MM.1S (cell line): ENCODE results near the gene MRPL27.

Source experiments
- DNase-seq: peaks from one replicate; pipeline ENCODE4 v3.0.0-alpha.2; 2015
- H2AFZ ChIP-seq: fragments of 300-600 bp; sonication (generic); 2 replicates; pipeline ENCODE4 v1.6.0; 2016; ENCODE audit warnings: antibody characterized with exemption, low read length
- H3F3A ChIP-seq: fragments of 300-600 bp; sonication (generic); 2 replicates; pipeline ENCODE4 v1.6.1; 2016; ENCODE audit warnings: mild to moderate bottlenecking, antibody characterized with exemption, low read length, moderate library complexity, mixed read lengths; ENCODE audit not compliant: insufficient read depth
- H3K27ac ChIP-seq: fragments of 300-600 bp; sonication (generic); 2 replicates; pipeline ENCODE4 v1.5.1; 2016; ENCODE audit warnings: mild to moderate bottlenecking, low read length
- H3K27me3 ChIP-seq: fragments of 300-600 bp; sonication (generic); replicated peaks from 2 replicates; pipeline ENCODE4 v1.6.0; 2016; ENCODE audit warnings: low read length; ENCODE audit not compliant: insufficient read depth
- H3K36me3 ChIP-seq: fragments of 300-600 bp; sonication (generic); replicated peaks from 2 replicates; pipeline ENCODE4 v1.6.1; 2016; ENCODE audit warnings: mild to moderate bottlenecking, low read length, mixed read lengths; ENCODE audit not compliant: insufficient read depth
- H3K4me1 ChIP-seq: fragments of 300-600 bp; sonication (generic); 2 replicates; pipeline ENCODE4 v1.6.1; 2016; ENCODE audit warnings: low read length, mixed read lengths
- H3K4me2 ChIP-seq: fragments of 300-600 bp; sonication (generic); 2 replicates; pipeline ENCODE4 v1.6.0; 2016; ENCODE audit warnings: low read depth, low read length
- H3K4me3 ChIP-seq: fragments of 300-600 bp; sonication (generic); 2 replicates; pipeline ENCODE4 v1.5.1; 2016; ENCODE audit warnings: low read length, mixed read lengths
- H3K79me2 ChIP-seq: fragments of 300-600 bp; sonication (generic); 2 replicates; pipeline ENCODE4 v1.6.1; 2016; ENCODE audit warnings: mixed run types, low read length, mixed read lengths
- H3K9ac ChIP-seq: fragments of 300-600 bp; sonication (generic); 2 replicates; pipeline ENCODE4 v1.6.1; 2016; ENCODE audit warnings: low read length, mixed read lengths
- H3K9me2 ChIP-seq: fragments of 300-600 bp; sonication (generic); replicated peaks from 2 replicates; pipeline ENCODE4 v1.6.1; 2016; ENCODE audit warnings: mild to moderate bottlenecking, low read length, mixed read lengths; ENCODE audit not compliant: insufficient read depth
- H3K9me3 ChIP-seq: fragments of 300-600 bp; sonication (generic); replicated peaks from 2 replicates; pipeline ENCODE4 v1.6.1; 2016; ENCODE audit warnings: mild to moderate bottlenecking, low read length, mixed read lengths; ENCODE audit not compliant: insufficient read depth
- H4K20me1 ChIP-seq: fragments of 300-600 bp; sonication (generic); 2 replicates; pipeline ENCODE4 v1.6.1; 2016; ENCODE audit warnings: mild to moderate bottlenecking, low read length, moderate library complexity, mixed read lengths; ENCODE audit not compliant: insufficient read depth
- EZH2 ChIP-seq: fragments of 300-600 bp; sonication (generic); optimal IDR thresholded peaks from 2 replicates; pipeline ENCODE3; 2017; ENCODE audit warnings: low read depth, mild to moderate bottlenecking, antibody characterized with exemption, low read length, mixed read lengths
- EZH2phosphoT487 ChIP-seq: fragments of 300-600 bp; sonication (generic); IDR thresholded peaks from 2 replicates; pipeline ENCODE4 v1.6.1; 2018; ENCODE audit warnings: antibody characterized with exemption, low read length
- TF ChIP-seq, protein P1 (sequence below): fragments of 300-600 bp; sonication (generic); IDR thresholded peaks from 2 replicates; pipeline ENCODE4 v1.5.1; 2016; ENCODE audit warnings: antibody characterized with exemption, low read length, mixed read lengths

The MRPL27 gene

GRCh38 chr17:50332196-50332595 lies 40.8 kb downstream of the MRPL27 start:
- H3K27ac ChIP-seq: no peak overlapping the region
- H3K4me3 ChIP-seq: no peak overlapping the region

DNA sequence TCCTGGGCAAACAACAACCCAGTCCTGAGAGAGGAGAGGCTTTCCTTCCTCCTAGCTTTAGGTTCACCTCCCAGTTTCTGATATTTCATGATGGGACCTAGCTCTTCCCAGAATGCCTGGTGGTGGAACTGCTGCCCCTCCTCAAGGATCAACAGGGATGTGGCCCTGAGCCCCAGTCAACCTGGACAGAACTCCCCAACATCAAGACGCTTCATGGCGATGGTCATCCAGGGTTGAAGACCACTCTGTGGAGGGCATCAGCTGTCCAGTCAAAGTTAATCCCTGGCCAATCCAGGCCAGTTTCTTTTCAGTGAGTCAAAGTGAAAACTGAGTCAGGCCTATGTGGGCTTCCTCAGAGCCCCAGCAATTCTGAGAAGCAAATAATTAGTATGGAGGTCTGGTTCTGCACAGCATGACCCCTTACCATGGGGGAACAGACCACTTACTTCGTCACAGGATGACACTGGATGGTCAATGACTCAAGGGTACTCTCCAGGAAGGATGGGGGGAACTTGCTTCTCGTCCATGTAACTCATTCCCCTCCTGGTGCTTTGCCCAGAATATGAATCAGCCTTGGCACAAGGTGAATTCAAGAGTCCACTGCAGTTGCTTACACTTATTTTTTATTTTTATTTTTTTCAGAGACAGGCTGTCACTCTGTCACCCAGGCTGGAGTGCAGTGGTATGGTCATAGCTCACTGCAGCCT lies 41.7 kb downstream of the MRPL27 start:
- Histone ChIP-seq H3K4me2 (no peak overlapping the region), H3K27me3 (no peaks in the 10 kb centered on the region; the same call in 1 of the 2 replicates), H3K9ac (no peak overlapping the region), H4K20me1 (no peaks in the 10 kb centered on the region), H3F3A (no peaks in the 10 kb centered on the region), H3K9me2 (no peaks in the 10 kb centered on the region), H3K4me1 (no peaks in the 10 kb centered on the region), H3K27ac (no peak overlapping the region), H3K9me3 (no peaks in the 10 kb centered on the region), H3K4me3 (no peak overlapping the region), H3K36me3 (no peaks in the 10 kb centered on the region), H3K79me2 (no peaks in the 10 kb centered on the region), H2AFZ (no peak overlapping the region)
- no peak for DNase-seq
- TF ChIP-seq, protein P1, sequence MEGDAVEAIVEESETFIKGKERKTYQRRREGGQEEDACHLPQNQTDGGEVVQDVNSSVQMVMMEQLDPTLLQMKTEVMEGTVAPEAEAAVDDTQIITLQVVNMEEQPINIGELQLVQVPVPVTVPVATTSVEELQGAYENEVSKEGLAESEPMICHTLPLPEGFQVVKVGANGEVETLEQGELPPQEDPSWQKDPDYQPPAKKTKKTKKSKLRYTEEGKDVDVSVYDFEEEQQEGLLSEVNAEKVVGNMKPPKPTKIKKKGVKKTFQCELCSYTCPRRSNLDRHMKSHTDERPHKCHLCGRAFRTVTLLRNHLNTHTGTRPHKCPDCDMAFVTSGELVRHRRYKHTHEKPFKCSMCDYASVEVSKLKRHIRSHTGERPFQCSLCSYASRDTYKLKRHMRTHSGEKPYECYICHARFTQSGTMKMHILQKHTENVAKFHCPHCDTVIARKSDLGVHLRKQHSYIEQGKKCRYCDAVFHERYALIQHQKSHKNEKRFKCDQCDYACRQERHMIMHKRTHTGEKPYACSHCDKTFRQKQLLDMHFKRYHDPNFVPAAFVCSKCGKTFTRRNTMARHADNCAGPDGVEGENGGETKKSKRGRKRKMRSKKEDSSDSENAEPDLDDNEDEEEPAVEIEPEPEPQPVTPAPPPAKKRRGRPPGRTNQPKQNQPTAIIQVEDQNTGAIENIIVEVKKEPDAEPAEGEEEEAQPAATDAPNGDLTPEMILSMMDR: no peak
- TF ChIP-seq EZH2: no peak
- TF ChIP-seq EZH2phosphoT487: no peak

More at GRCh38 chr17:50332196-50332595, 40.8 kb downstream of the MRPL27 start:
- no peaks in the 10 kb centered on the region for H3K79me2 ChIP-seq
- no peaks in the 10 kb centered on the region for H3K4me1 ChIP-seq
- no peaks in the 10 kb centered on the region for H3K36me3 ChIP-seq
- H3F3A ChIP-seq: no peaks in the 10 kb centered on the region
- no peak overlapping the region for H3K4me2 ChIP-seq
- no peaks in the 10 kb centered on the region; the same call in 1 of the 2 replicates for H3K27me3 ChIP-seq
- no peak for TF ChIP-seq EZH2phosphoT487
- TF ChIP-seq, protein P1: no peak
- TF ChIP-seq EZH2: no peak
- no peaks in the 10 kb centered on the region for H3K9me2 ChIP-seq
- no peak overlapping the region for H3K9ac ChIP-seq
- no peaks in the 10 kb centered on the region for H3K9me3 ChIP-seq
- no peak overlapping the region for H2AFZ ChIP-seq
- DNase-seq: no peak
- no peaks in the 10 kb centered on the region for H4K20me1 ChIP-seq

DNA sequence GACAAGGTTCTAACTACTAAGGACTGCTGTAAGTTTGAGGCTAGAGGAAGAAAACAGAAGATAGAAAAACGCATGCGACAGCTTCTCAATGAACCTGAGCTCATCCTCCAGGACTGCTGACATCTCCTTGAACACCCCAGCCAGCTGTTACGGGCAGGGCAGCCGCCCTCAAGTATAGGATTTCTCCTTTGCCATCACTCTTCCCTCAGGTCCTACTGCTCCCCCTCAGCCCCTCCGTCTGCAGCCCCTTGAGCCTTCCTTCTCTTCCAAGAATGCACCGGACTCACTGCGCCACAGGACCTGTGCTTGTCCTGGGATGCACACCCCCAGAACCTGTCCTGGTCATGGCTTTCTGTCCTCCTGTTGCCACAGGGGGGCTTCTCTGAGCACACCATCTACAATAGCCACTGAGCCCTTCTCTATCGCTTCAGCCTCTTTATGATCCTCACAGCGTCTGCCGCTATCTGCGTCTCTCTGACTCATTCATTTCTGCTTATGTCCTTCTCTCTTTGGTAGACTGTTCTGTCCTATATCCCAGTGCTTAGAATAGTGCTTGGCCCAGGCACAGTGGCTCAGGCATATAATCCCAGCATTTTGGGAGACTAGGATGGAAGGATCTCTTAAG lies 42.7 kb downstream of the MRPL27 start:
- Histone ChIP-seq H3K4me2 (no peak overlapping the region), H3K4me1 (no peaks in the 10 kb centered on the region), H2AFZ (no peak overlapping the region), H3K79me2 (no peaks in the 10 kb centered on the region), H3K27me3 (no peaks in the 10 kb centered on the region; the same call in 1 of the 2 replicates), H4K20me1 (no peaks in the 10 kb centered on the region), H3K36me3 (no peaks in the 10 kb centered on the region), H3K4me3 (no peak overlapping the region), H3K9me3 (no peaks in the 10 kb centered on the region), H3K9ac (no peak overlapping the region), H3K9me2 (no peaks in the 10 kb centered on the region), H3K27ac (no peak overlapping the region), H3F3A (no peaks in the 10 kb centered on the region)
- TF ChIP-seq, protein P1: no peak
- TF ChIP-seq EZH2 (no peak), EZH2phosphoT487 (no peak)
- DNase-seq: no peak
